Testis (tissue), 3 donors: Measurements from ENCODE around the gene CHCHD6. TPM values are rescaled to one million over a fixed set of nuclear protein-coding genes. Genes with fewer than 3 reads are reported as not detected.

Experiments
- DNase-seq: peaks from one replicate; pipeline ENCODE4 v3.0.0-alpha.2; 2019
- H3K27ac ChIP-seq, 2 donors: fragments of 200-600 bp; sonication (generic); one replicate each; pipeline ENCODE4 v1.5.1; 2019
- H3K27me3 ChIP-seq: fragments of 200-600 bp; sonication (generic); one replicate; pipeline ENCODE4 v1.5.1; 2019
- H3K36me3 ChIP-seq: fragments of 200-600 bp; sonication (generic); one replicate; pipeline ENCODE4 v1.5.1; 2017; ENCODE audit warnings: low read depth; ENCODE audit errors: missing control alignments
- H3K4me1 ChIP-seq: fragments of 200-600 bp; sonication (generic); one replicate; pipeline ENCODE4 v1.5.1; 2019
- H3K4me3 ChIP-seq, 2 donors: fragments of 200-600 bp; sonication (generic); one replicate each; pipeline ENCODE4 v1.5.1; 2017 to 2019
- H3K9me3 ChIP-seq: fragments of 200-600 bp; sonication (generic); one replicate; pipeline ENCODE4 v1.5.1; 2017
- CTCF ChIP-seq, 3 experiments: fragments of 450-650 bp in 2 of 3; fragments of 200-600 bp in 1 of 3; sonication (generic) in 1 of 3; IDR thresholded peaks; one replicate each; pipeline ENCODE4 v1.5.1; 2016 to 2019; ENCODE audit warnings: antibody characterized with exemption in 3 of 3, mild to moderate bottlenecking in 2 of 3, moderate library complexity in 1 of 3
- POLR2A ChIP-seq: fragments of 450-650 bp; IDR thresholded peaks from one replicate; pipeline ENCODE4 v1.6.1; 2017; ENCODE audit warnings: antibody characterized with exemption, mild to moderate bottlenecking, moderate library complexity
- WGBS, 2 donors: methylation state at CpG; one replicate each; pipeline ENCODE4 v1.1.5; 2018; 5-methylcytosine and 5-hydroxymethylcytosine counted together
- intact Hi-C: fragments of 100-400 bp; cut with DNase I; formaldehyde crosslinking; loops from one replicate; pipeline ENCODE4 v1.15.1; 2023; ENCODE audit warnings: low total_unique reads
- polyA plus RNA-seq: library from polyadenylated mRNA; stranded (reverse); fragments of 350-450 nt; fragmentation: Illumina TruSeq; extraction: RNeasy Lipid Tissue Mini Kit (QIAGEN cat#74804); gene quantifications from one replicate; pipeline ENCODE4 v1.2.3, GENCODE V29; 2014; ENCODE audit warnings: low read depth, low replicate concordance; ENCODE audit not compliant: insufficient read depth
- total RNA-seq, 2 donors: library from RNA; depleted of rRNA; stranded (reverse); fragments of >200 nt; gene quantifications; one replicate each; pipeline ENCODE4 v1.2.3, GENCODE V29; 2016

The CHCHD6 gene
- total and polyA plus RNA-seq, 3 donors from 2014 or later = 47.6 to 84.6 (median 49.9) TPM

- Histone ChIP-seq H3K36me3 (no peaks in the 10 kb centered on the region), H3K27ac (no peak overlapping the region), H3K4me3 (no peak overlapping the region), H3K4me1 (peaks cover 6% of the 10 kb centered on the region), H3K27me3 (no peaks in the 10 kb centered on the region), H3K9me3 (no peaks in the 10 kb centered on the region)
- no peak for TF ChIP-seq POLR2A
- no peak for TF ChIP-seq CTCF (IDR thresholded peaks at IDR 0.05)
- no peak for DNase-seq
- 68 to 69% methylated on average over 7 of the region's 7 CpGs for WGBS, 2 donors
- intact Hi-C loops = no loop called here
These were observed 233.9 kb downstream of the CHCHD6 start for GRCh38 chr3:126937973-126938372.

GRCh38 chr3:126938520-126939337 lies 234.7 kb downstream of the CHCHD6 start:
- peaks cover 6% of the 10 kb centered on the region for H3K4me1 ChIP-seq
- no peaks in the 10 kb centered on the region for H3K27me3 ChIP-seq
- H3K36me3 ChIP-seq = no peaks in the 10 kb centered on the region
- 77 to 82% methylated on average over 8 of the region's 8 CpGs for WGBS, 2 donors
- TF ChIP-seq CTCF (IDR thresholded peaks at IDR 0.05) (no peak), POLR2A (no peak)
- no peaks in the 10 kb centered on the region for H3K9me3 ChIP-seq
- DNase-seq = no peak
- no peak overlapping the region for H3K4me3 ChIP-seq
- intact Hi-C loops = no loop called here
- no peak overlapping the region for H3K27ac ChIP-seq

- Histone ChIP-seq H3K4me3 (no peak overlapping the region), H3K4me1 (peaks cover 6% of the 10 kb centered on the region), H3K36me3 (no peaks in the 10 kb centered on the region), H3K27me3 (no peaks in the 10 kb centered on the region), H3K9me3 (no peaks in the 10 kb centered on the region), H3K27ac (no peak overlapping the region)
- no peak for DNase-seq
- intact Hi-C loops = no loop called here
- no peak for TF ChIP-seq CTCF (IDR thresholded peaks at IDR 0.05)
- TF ChIP-seq POLR2A = no peak
- 63 to 65% methylated on average over 4 of the region's 4 CpGs for WGBS, 2 donors
These were observed 235.3 kb downstream of the CHCHD6 start for GRCh38 chr3:126939338-126939718.

- no peak overlapping the region for H3K4me3 ChIP-seq
- 89 to 93% methylated on average over 3 of the region's 3 CpGs for WGBS, 2 donors
- intact Hi-C loops = no loop called here
These were observed 235.7 kb downstream of the CHCHD6 start for GRCh38 chr3:126939733-126940132.

More at GRCh38 chr3:126939733-126940132, 235.7 kb downstream of the CHCHD6 start:
- Histone ChIP-seq H3K27ac (no peak overlapping the region), H3K36me3 (no peaks in the 10 kb centered on the region), H3K9me3 (no peaks in the 10 kb centered on the region), H3K27me3 (no peaks in the 10 kb centered on the region), H3K4me1 (peaks cover 6% of the 10 kb centered on the region)
- TF ChIP-seq POLR2A = no peak
- no peak for TF ChIP-seq CTCF (IDR thresholded peaks at IDR 0.05)
- no peak for DNase-seq
